HCT116 (cell line): ENCODE results near the gene SORCS2.

Source experiments
- CTCF ChIP-seq, 3 experiments: fragments of 200-600 bp in 1 of 3; sonication (generic) in 1 of 3; IDR thresholded peaks in 2 of 3; conservative IDR thresholded peaks in 1 of 3; 2 replicates each; pipeline ENCODE4 v1.5.1; 2012 to 2017; ENCODE audit warnings: low read depth in 2 of 3, low read length in 2 of 3, antibody characterized with exemption in 1 of 3, borderline replicate concordance in 1 of 3, control low read depth in 1 of 3, mild to moderate bottlenecking in 1 of 3, mixed read lengths in 1 of 3, mixed run types in 1 of 3, moderate library complexity in 1 of 3; ENCODE audit not compliant: insufficient read depth in 1 of 3
- EGR1 ChIP-seq: IDR thresholded peaks from 2 replicates; pipeline ENCODE4 v1.6.1; 2012; ENCODE audit warnings: low read depth
- MAX ChIP-seq: IDR thresholded peaks from 2 replicates; pipeline ENCODE4 v1.6.1; 2012
- POLR2A ChIP-seq: IDR thresholded peaks from 2 replicates; pipeline ENCODE4 v1.7.0; 2011; ENCODE audit warnings: borderline replicate concordance; ENCODE audit not compliant: insufficient read depth, insufficient read length; ENCODE audit errors: extremely low read depth
- POLR2AphosphoS5 ChIP-seq: IDR thresholded peaks from 2 replicates; pipeline ENCODE4 v1.6.1; 2011; ENCODE audit warnings: mild to moderate bottlenecking, low read depth, low read length, moderate library complexity
- SIN3A ChIP-seq: IDR thresholded peaks from 2 replicates; pipeline ENCODE4 v1.6.1; 2012; ENCODE audit warnings: low read depth
- YY1 ChIP-seq: IDR thresholded peaks from 2 replicates; pipeline ENCODE4 v1.6.1; 2011; ENCODE audit warnings: low read length, low read depth, moderate library complexity, mild to moderate bottlenecking; ENCODE audit not compliant: insufficient replicate concordance; ENCODE audit errors: extremely low read depth
- ZBTB33 ChIP-seq: IDR thresholded peaks from 2 replicates; pipeline ENCODE4 v1.6.1; 2011; ENCODE audit warnings: mild to moderate bottlenecking, low read length, moderate library complexity; ENCODE audit not compliant: insufficient replicate concordance; ENCODE audit errors: extremely low read depth
- ZNF274 ChIP-seq: fragments of 200-500 bp; sonication (Bioruptor generic); IDR thresholded peaks from 2 replicates; pipeline ENCODE4 v1.6.1; 2014; ENCODE audit warnings: mild to moderate bottlenecking, low read depth, low read length, inconsistent platforms

GRCh38 chr4:7558436-7558835, 366.1 kb downstream of the SORCS2 start:
- TF ChIP-seq POLR2A (no peak), ZNF274 (no peak), POLR2AphosphoS5 (no peak), CTCF (IDR thresholded peaks at IDR 0.05 in 2 of 3, conservative IDR thresholded peaks at IDR 0.05 in 1 of 3; ENCODE audit: borderline replicate concordance in 1 of 3, insufficient read depth in 1 of 3, low read depth in 2 of 3, low read length in 2 of 3) (no peak), ZBTB33 (no peak), EGR1 (no peak), MAX (no peak), SIN3A (no peak), YY1 (no peak)
